Breast epithelium (tissue), 3 donors: ENCODE results near the gene FGGY.

Experiments used
- POLR2A ChIP-seq: fragments of 450-650 bp; IDR thresholded peaks from one replicate; pipeline ENCODE4 v1.6.1; 2016; ENCODE audit warnings: antibody characterized with exemption, mild to moderate bottlenecking, moderate library complexity
- POLR2AphosphoS5 ChIP-seq, 3 donors: sonication (generic); formaldehyde crosslinking; IDR thresholded peaks; one replicate each; pipeline ENCODE4 v1.6.1; 2017; ENCODE audit warnings: antibody characterized with exemption in 3 of 3
- TF ChIP-seq, protein P1 (sequence below), 3 donors: fragments of 450-650 bp; IDR thresholded peaks; one replicate each; pipeline ENCODE4 v1.5.1; 2016 to 2017; ENCODE audit warnings: antibody characterized with exemption in 3 of 3, mild to moderate bottlenecking in 3 of 3, moderate library complexity in 3 of 3

DNA sequence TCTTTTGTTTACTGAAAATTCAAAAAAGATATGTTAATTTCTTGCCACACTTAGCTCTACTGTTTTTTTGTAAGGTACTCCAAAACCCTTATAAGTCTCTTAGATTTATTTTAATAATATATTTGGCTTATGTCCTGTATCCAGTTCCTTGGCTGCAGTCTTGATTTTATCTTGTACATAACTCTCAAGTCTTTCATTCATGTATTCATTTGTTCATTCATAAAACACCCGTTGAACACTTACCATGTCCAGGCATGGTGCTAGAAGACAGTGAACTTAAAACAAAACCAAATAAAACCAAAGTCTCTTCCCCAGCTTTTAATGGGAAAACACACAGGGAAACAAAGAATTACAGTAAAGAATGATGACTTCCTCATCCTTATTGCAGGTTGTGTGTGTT, 215.8 kb downstream of the FGGY start:
- TF ChIP-seq, protein P1, sequence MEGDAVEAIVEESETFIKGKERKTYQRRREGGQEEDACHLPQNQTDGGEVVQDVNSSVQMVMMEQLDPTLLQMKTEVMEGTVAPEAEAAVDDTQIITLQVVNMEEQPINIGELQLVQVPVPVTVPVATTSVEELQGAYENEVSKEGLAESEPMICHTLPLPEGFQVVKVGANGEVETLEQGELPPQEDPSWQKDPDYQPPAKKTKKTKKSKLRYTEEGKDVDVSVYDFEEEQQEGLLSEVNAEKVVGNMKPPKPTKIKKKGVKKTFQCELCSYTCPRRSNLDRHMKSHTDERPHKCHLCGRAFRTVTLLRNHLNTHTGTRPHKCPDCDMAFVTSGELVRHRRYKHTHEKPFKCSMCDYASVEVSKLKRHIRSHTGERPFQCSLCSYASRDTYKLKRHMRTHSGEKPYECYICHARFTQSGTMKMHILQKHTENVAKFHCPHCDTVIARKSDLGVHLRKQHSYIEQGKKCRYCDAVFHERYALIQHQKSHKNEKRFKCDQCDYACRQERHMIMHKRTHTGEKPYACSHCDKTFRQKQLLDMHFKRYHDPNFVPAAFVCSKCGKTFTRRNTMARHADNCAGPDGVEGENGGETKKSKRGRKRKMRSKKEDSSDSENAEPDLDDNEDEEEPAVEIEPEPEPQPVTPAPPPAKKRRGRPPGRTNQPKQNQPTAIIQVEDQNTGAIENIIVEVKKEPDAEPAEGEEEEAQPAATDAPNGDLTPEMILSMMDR (IDR thresholded peaks at IDR 0.05), result no peak
- TF ChIP-seq POLR2AphosphoS5 (IDR thresholded peaks at IDR 0.05) (no peak), POLR2A (no peak)
